AG10803 (cell line): Measurements from ENCODE around the gene GTF2F1.
"Not testable (repeated sequence)": the region's sequence is repeated elsewhere in the genome, so short reads cannot be mapped to it uniquely, and the experiment has no call there.

Experiments used
- DNase-seq: peaks from one replicate; pipeline ENCODE4 v3.0.0; 2010; ENCODE audit warnings: low read depth
- H3K4me3 ChIP-seq: 2 replicates; pipeline ENCODE4 v1.5.1; 2011; ENCODE audit warnings: mild to moderate bottlenecking, low read length, control low read depth
- TF ChIP-seq, protein P1 (sequence below): conservative IDR thresholded peaks from 2 replicates; pipeline ENCODE4 v1.5.1; 2011; ENCODE audit warnings: mild to moderate bottlenecking, low read length, control low read depth, inconsistent platforms

GTF2F1 gene

DNA sequence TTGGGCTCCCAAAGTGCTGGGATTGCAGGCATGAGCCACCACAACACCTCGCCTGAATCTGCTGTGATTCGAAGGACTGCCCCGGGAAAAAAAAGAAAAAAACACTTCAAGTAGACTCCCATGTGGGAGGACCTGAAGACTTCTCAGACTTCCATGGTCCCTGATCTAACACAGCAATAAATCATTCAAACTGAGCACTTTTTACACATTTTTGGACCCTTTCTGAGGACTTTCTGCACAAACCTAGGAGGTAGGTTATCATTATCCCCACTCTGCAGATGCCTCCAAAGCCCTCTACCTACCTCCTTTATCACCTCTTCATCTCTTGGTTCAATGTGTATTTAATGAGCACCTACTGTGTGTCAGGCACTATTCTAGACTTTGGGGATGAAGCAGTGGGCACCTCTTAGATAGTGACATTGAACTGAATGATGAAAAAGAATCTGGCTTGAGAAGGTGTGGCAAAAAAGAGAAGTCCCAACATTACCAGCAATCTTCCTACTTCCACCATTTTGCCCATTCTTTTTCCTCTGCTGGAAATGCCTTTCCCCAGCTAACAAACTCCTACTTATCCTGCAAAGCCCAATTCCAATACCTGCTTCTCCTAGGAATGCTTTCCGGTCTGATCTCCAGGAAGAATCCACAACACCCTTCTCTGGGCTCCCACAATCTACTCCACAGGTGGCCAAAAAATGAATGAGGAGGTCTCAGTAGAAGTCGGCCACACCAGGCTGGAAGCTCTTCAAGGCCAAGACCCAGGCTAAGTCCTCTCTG, 33.2 kb downstream of the GTF2F1 start:
- TF ChIP-seq, protein P1, sequence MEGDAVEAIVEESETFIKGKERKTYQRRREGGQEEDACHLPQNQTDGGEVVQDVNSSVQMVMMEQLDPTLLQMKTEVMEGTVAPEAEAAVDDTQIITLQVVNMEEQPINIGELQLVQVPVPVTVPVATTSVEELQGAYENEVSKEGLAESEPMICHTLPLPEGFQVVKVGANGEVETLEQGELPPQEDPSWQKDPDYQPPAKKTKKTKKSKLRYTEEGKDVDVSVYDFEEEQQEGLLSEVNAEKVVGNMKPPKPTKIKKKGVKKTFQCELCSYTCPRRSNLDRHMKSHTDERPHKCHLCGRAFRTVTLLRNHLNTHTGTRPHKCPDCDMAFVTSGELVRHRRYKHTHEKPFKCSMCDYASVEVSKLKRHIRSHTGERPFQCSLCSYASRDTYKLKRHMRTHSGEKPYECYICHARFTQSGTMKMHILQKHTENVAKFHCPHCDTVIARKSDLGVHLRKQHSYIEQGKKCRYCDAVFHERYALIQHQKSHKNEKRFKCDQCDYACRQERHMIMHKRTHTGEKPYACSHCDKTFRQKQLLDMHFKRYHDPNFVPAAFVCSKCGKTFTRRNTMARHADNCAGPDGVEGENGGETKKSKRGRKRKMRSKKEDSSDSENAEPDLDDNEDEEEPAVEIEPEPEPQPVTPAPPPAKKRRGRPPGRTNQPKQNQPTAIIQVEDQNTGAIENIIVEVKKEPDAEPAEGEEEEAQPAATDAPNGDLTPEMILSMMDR = no peak
- no peak overlapping the region for H3K4me3 ChIP-seq
- no peak for DNase-seq

DNA sequence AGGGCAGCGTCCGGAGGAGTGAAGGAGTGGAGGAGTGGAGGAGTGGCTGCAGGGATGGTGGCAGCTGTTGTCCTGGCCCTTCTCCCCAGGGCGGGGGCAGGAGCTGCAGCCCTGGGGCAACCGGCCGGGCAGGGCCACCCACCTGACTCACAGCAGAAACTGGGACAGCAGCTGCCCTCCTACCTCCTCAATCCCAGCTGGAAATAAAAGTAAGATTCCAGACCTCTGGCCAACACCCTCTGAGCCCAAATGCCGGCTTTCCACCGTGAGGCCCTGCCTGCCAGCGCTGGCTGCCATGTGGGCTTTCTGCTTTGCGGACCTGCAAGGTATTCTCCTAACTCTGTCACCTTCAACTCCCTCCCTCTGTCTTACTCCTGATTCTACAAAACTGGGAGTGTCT, 35.0 kb downstream of the GTF2F1 start:
- no peak for DNase-seq
- no peak overlapping the region for H3K4me3 ChIP-seq

DNA sequence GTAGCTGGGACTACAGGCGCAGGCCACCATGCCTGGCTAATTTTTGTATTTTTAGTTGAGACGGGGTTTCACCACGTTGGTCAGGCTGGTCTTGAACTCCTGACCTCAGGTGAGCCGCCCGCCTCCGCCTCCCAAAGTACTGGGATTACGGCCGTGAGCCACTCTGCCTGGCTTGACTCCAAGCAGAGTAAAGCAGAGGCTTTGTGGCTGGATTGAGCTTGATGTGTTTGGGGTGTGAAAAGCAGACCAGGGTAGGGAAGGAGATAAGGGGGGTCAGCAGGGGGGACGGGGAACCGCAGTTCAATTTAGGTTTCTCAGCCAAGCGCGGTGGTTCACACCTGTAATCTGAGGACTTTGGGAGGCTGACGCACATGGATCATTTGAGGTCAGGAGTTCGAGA, 35.8 kb downstream of the GTF2F1 start:
- no peak for DNase-seq
- no peak overlapping the region for H3K4me3 ChIP-seq
- TF ChIP-seq, protein P1 = no peak

More for the DNA sequence above, 35.0 kb downstream of the GTF2F1 start:
- TF ChIP-seq, protein P1 = no peak

DNA sequence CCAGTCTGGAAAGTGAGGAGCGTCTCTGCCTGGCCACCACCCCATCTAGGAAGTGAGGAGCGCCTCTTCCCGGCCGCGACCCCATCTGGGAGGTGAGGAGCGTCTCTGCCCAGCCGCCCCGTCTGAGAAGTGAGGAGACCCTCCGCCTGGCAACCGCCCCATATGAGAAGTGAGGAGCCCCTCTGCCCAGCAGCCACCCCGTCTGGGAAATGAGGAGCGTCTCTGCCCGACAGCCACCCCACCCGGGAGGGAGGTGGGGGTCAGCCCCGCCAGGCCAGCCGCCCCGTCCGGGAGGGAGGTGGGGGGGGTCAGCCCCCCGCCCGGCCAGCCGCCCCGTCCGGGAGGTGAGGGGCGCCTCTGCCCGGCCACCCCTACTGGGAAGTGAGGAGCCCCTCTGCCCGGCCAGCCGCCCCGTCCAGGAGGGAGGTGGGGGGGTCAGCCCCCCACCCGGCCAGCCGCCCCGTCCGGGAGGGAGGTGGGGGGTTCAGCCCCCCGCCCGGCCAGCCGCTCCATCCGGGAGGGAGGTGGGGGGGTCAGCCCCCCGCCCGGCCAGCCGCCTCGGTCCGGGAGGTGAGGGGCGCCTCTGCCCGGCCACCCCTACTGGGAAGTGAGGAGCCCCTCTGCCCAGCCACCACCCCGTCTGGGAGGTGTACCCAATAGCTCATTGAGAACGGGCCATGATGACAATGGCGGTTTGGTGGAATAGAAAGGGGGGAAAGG, 37.5 kb downstream of the GTF2F1 start:
- H3K4me3 ChIP-seq, DNase-seq: not testable (repeated sequence)

DNA sequence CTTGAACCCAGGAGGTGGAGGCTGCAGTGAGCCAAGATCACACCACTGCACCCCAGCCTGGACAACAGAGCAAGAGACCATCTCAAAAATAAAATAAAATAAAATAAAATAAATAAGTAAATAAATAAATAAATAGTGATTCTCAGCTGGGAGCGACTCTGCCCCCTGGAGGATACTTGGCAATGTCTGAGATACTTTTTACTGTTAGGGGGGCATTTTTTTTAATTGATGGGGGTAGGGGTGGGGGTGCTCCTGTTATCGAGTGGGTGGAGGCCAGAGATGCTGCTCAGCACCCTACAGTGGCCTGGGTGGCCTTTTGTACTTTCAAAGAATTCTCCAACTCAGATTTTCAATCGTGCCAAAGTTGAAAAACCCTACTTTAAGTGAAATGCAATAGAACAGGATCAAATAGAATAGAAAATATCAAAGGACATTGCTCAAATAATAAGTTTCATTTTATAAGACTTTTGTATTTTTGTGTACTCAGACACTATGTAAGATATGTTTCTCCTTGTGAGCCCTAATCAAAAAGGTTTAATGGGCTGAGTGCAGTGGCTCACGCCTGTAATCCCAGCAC, 38.8 kb downstream of the GTF2F1 start:
- TF ChIP-seq, protein P1 = peak; percentile 56
- DNase-seq = peak; percentile 26
- H3K4me3 ChIP-seq = no peak overlapping the region

DNA sequence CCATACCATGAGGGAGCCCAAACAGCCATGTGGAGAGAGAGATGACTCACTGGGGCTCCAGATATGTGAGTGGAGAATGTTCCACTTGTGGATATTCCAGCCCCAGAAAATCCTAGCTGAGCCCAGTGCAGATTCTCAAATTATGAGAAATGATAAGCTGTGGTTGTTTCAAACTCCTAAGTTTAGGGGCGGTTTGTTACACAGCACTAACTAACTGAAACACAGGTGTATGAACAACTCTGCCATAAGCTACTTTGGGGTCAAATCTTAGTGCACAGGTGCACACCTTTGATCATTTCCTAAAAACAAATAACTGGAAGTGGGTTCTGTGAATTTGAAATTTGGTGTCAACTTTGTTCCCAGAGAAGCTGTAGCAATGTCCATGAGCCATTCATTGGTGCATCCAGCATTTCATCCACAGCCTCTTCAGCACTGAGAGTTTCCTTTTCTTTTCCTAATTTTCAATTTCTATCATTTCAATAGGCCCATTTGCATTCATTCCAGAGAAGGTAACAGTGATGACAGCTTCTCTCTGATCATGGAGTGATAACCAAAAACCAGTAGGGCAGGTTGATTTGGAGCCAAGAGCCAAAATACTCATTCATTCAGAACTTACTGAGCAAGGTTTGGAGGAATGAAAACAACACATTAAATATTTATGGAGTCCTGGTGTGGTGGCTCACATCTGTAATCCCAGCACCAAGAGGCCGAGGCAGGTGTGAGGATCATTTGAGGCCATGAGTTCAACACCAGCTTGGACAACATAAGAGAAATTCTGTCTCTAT, 40.4 kb downstream of the GTF2F1 start:
- TF ChIP-seq, protein P1 = no peak
- no peak overlapping the region for H3K4me3 ChIP-seq
- no peak for DNase-seq

DNA sequence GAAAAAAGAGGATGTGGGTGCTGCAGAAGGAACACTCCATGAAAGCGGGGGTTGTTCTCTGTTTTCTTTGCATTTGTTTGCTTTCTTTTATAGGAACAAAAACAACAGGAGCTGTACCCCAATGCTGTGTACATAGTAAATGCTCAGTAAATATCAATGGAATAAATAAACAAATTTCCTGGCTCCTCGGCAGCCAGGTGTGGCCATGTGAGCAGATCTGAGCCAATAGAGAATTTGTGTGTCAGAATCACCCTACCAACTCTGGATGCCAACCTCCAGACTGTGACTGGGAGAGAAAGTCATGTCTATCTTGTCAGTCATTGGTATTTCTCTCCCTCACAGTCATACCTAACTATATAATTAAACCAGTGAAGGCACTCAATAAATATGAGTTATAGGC, 42.3 kb downstream of the GTF2F1 start:
- no peak overlapping the region for H3K4me3 ChIP-seq
- no peak for DNase-seq
- TF ChIP-seq, protein P1 = no peak

DNA sequence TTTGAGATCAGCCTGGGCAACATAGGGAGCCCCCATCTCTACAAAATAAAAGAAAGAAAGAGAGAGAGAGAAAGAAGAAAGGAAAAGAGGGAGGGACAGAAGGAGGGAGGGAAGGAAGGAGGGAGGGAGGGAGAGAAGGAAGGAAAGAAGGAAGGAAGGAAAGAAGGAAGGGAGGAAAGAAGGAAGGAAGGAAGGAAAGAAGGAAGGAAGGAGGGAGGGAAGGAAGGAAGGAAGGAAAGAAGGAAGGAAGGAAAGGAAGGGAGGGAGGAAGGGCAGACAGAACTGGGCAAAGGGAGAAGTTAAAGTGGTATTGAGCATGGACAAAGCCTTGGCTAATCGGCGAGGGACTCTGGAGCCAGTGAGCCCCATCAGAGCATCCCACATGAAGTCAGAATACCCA, 43.7 kb downstream of the GTF2F1 start:
- not testable (repeated sequence) for H3K4me3 ChIP-seq

More for the DNA sequence above, 43.7 kb downstream of the GTF2F1 start:
- DNase-seq = not testable (repeated sequence)
